NOMO-1 (cell line): Measurements from ENCODE around the gene MAFG.
A peak's percentile ranks its signal among the peaks of the same experiment; 100 is the strongest.

ENCODE experiments used
- DNase-seq, 2 experiments: peaks; one replicate each; lab custom pipeline; 2025; ENCODE audit not compliant: unreplicated experiment in 2 of 2; lab: John Stamatoyannopoulos, UW

The MAFG gene

GRCh38 chr17:81940538-81941483, 13.3 kb upstream of the MAFG start:
- DNase-seq, result no peak

- no peak for DNase-seq
Observed at GRCh38 chr17:81939881-81940385, 12.4 kb upstream of the MAFG start.

GRCh38 chr17:81939218-81939617, 11.7 kb upstream of the MAFG start:
- DNase-seq, result no peak

GRCh38 chr17:81935709-81936084, 8.2 kb upstream of the MAFG start:
- DNase-seq, result no peak

GRCh38 chr17:81934850-81935708, 7.5 kb upstream of the MAFG start:
- no peak for DNase-seq

GRCh38 chr17:81934098-81934757, 6.7 kb upstream of the MAFG start:
- DNase-seq, result no peak

GRCh38 chr17:81933178-81933699, 5.7 kb upstream of the MAFG start:
- no peak for DNase-seq

GRCh38 chr17:81932333-81932983, 4.9 kb upstream of the MAFG start:
- no peak for DNase-seq

GRCh38 chr17:81931557-81932332, 4.2 kb upstream of the MAFG start:
- no peak for DNase-seq

GRCh38 chr17:81931189-81931556, 3.6 kb upstream of the MAFG start:
- DNase-seq, result no peak

- no peak for DNase-seq
Observed at GRCh38 chr17:81930142-81931125, 2.9 kb upstream of the MAFG start.

- no peak for DNase-seq
Observed at GRCh38 chr17:81929253-81930141, 2.0 kb upstream of the MAFG start.

- no peak for DNase-seq
Observed at GRCh38 chr17:81928544-81929252, 1.2 kb upstream of the MAFG start.

- DNase-seq, result peak in 1 of 2 experiments; percentile 17
Observed at GRCh38 chr17:81927152-81927652, 333 bp downstream of the MAFG start.

GRCh38 chr17:81926451-81927151, 934 bp downstream of the MAFG start:
- DNase-seq, result peak; percentile 49 to 62
